ENCODE results near the gene PLA2R1.
A peak's percentile ranks its signal among the peaks of the same experiment; 100 is the strongest.

PLA2R1 gene

GRCh38 chr2:159925975-159926374 is 136.4 kb downstream of the PLA2R1 start:
- no peak for DNase-seq

- no peak for DNase-seq
These were observed 139.9 kb downstream of the PLA2R1 start for GRCh38 chr2:159922563-159922962.

GRCh38 chr2:159921752-159922404 is 140.5 kb downstream of the PLA2R1 start:
- peak; percentile 81 for DNase-seq

GRCh38 chr2:159916511-159916910 is 145.9 kb downstream of the PLA2R1 start:
- DNase-seq, result no peak

- DNase-seq, result no peak
These were observed 148.5 kb downstream of the PLA2R1 start for GRCh38 chr2:159913900-159914299.

- DNase-seq, result no peak
These were observed 149.8 kb downstream of the PLA2R1 start for GRCh38 chr2:159912580-159912979.

- no peak for DNase-seq
These were observed 151.5 kb downstream of the PLA2R1 start for GRCh38 chr2:159910951-159911350.

GRCh38 chr2:159908623-159909022 is 153.8 kb downstream of the PLA2R1 start:
- DNase-seq, result no peak

GRCh38 chr2:159907909-159908308 is 154.5 kb downstream of the PLA2R1 start:
- no peak for DNase-seq

- DNase-seq, result no peak
These were observed 156.3 kb downstream of the PLA2R1 start for GRCh38 chr2:159905926-159906714.

- no peak for DNase-seq
These were observed 157.5 kb downstream of the PLA2R1 start for GRCh38 chr2:159904959-159905305.

GRCh38 chr2:159904127-159904958 is 158.1 kb downstream of the PLA2R1 start, which contains the start of gene LY75:
TSS of gene LY75 (minus strand) at chr2:159904756.
- peak; percentile 79 for DNase-seq

GRCh38 chr2:159903443-159904126 is 158.8 kb downstream of the PLA2R1 start:
- DNase-seq, result peak; percentile 58

GRCh38 chr2:159902722-159903121 is 159.7 kb downstream of the PLA2R1 start:
- no peak for DNase-seq

- DNase-seq, result no peak
These were observed 162.1 kb downstream of the PLA2R1 start for GRCh38 chr2:159900343-159900742.

GRCh38 chr2:159898441-159898840 is 164.0 kb downstream of the PLA2R1 start:
- DNase-seq, result no peak

- DNase-seq, result no peak
These were observed 164.7 kb downstream of the PLA2R1 start for GRCh38 chr2:159897720-159898119.

- DNase-seq, result no peak
These were observed 165.3 kb downstream of the PLA2R1 start for GRCh38 chr2:159897081-159897480.

GRCh38 chr2:159895258-159896065 is 167.0 kb downstream of the PLA2R1 start:
- DNase-seq, result peak; percentile 17

- DNase-seq, result no peak
These were observed 168.1 kb downstream of the PLA2R1 start for GRCh38 chr2:159894145-159894838.
